Right ventricle myocardium superior (tissue), 1 donor: ENCODE measurements around the gene FOXP1. TPM values are rescaled to one million over a fixed set of nuclear protein-coding genes. Genes with fewer than 3 reads are reported as not detected.
A peak's percentile ranks its signal among the peaks of the same experiment; 100 is the strongest.

Experiments
- ATAC-seq: fragments of 200-7000 bp; cut with Tn5 transposase; one replicate; pipeline ENCODE4 v1.9.1; 2020; ENCODE audit warnings: mild to moderate bottlenecking; ENCODE audit not compliant: poor library complexity
- DNase-seq: peaks from one replicate; pipeline ENCODE4 v3.0.0-alpha.2; 2020
- intact Hi-C: fragments of 100-400 bp; cut with DNase I; formaldehyde crosslinking; loops from one replicate; pipeline ENCODE4 v1.11.2; 2022
- total RNA-seq: library from RNA; stranded (reverse); fragmentation: NEBNext Ultra II Directional; extraction: Animal tissue kit (Norgen Biotek cat#: 25700); gene quantifications from one replicate; pipeline ENCODE4 v1.2.1, GENCODE V29; 2021
- donor health status: DM: no; HTN: yes; CAD: no; lungs with severe emphysema.

The FOXP1 gene
- total RNA-seq, 1 donor from 2014 or later, result 36.3 TPM

- no peak for DNase-seq
- intact Hi-C loops, result no loop called here
- ATAC-seq, result no peak
These were observed 328.0 kb downstream of the FOXP1 start for GRCh38 chr3:71255498-71255897.

DNA sequence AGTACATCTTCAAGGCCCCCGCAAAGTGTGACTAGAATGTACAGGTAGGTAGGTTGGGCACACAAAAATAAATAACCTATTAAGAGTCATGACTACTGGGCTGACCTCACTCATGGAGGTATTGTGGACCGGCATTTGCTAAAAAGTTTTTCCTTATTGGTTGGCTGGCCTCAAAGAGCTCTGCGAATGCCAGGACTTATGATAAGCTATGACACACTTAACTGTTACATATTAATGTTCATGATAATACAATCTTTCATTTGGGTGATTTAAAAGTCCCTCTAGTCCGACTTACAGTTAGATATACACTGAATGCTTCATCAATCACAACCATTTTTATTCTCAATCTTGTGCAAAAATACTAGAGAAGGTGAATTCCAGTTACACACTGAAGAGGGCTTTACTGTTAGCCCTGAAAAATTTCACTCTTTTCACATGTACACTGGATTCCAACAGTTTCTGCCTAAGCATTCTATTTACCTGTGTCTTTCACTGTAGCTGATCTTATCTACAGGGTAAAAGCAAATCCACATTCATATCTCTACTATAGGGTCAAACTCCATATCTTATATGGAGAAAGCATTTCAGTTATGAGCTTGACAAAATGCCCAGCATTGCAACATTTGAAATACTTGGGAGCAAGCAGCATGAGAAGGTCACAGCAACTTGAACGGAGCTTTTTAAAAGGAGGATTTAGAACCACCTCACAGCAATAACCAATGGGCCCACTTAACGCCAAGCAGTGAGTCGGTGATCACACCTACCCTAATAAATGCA lies 329.1 kb downstream of the FOXP1 start:
- DNase-seq, result no peak
- ATAC-seq, result peak; percentile 74
- intact Hi-C loops, result no loop called here

- intact Hi-C loops, result no loop called here
These were observed 330.4 kb downstream of the FOXP1 start for GRCh38 chr3:71253169-71253568.

DNA sequence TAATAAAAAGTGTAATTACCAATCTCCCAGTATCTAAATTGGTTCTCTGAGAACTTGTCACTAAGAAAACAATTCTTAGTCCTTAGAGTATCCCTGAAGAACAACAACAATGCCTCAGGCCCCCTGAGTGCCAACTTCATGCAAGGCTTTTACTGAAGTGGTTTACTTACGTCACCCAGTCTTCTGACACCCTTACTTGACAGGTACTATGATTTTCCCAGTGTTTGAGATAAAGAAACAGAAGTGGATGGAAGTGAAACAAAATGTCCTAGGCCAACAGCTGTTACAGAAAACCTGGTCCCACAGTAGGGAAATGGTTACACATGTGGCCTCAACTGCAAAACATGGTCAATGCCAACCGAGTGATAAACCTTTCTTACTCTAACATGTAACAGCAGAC lies 331.1 kb downstream of the FOXP1 start:
- no peak for DNase-seq
- intact Hi-C loops, result no loop called here
- ATAC-seq, result peak; percentile 64

More at GRCh38 chr3:71253169-71253568, 330.4 kb downstream of the FOXP1 start:
- DNase-seq, result no peak
- ATAC-seq, result no peak

GRCh38 chr3:71251156-71251775 lies 332.3 kb downstream of the FOXP1 start:
- DNase-seq (no peak), ATAC-seq (no peak)
- intact Hi-C loops, result no loop called here

DNA sequence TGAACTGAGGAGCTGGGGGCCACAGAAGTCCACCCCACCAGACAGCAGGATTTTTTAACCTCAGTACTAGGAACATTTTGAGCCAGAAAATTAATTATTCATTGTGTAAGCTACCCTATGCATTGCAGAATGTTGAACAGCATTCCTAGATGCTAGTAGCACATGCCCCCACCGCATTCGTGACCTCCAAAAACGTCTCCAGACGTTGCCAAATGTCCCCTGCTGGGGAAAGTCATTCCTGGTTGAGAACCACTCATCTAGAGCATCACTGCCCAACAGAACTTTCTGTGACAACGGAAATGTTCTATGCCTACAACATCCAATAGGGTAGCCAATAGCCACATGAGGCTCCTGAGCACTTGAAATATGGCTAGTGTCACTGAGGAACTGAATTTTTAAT lies 333.5 kb downstream of the FOXP1 start:
- DNase-seq, result no peak
- ATAC-seq, result no peak
- intact Hi-C loops, result no loop called here

GRCh38 chr3:71247958-71248335 lies 335.6 kb downstream of the FOXP1 start:
- intact Hi-C loops, result loop anchor here (10.0 kb wide), 2 partner anchors 183 to 337 kb away; partner anchors contain the start of gene FOXP1
- ATAC-seq (no peak), DNase-seq (no peak)

DNA sequence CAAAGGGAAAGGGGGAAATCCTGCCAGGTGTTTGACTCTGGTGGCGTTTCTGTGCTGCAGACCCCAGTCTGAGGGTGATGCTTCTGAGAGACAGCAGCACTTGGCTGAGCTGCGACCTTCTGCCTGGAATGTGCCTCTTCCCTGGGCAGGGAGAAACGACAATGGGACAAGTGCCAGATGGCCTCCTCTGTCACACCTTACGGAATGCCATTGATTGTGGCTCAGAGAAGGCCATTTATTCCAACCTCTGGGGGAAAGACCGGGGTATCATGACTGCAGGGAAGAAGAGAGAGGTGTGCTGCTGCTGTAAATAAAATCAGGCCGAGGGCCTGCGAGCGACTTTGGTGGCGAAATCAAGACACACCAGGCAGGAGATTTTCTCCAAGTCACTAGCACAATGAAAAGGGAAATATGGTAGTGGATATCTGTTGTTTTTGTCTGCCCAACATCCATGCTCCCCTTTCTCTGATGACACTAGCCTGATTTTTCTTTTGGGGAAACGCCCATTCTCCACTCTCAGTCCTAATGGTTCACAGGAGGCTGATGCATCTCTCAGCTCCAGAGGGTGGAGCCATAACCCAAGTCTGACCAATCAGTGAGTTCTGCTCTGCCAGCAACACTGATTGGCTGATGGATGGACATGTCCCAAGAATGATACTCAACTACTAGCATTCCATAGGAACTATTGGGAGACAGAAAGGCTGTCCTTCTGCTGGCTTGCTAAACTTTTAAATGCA lies 336.1 kb downstream of the FOXP1 start:
- intact Hi-C loops, result loop anchor here (10.0 kb wide), 2 partner anchors 183 to 337 kb away; partner anchors contain the start of gene FOXP1
- ATAC-seq, result peak; percentile 16
- no peak for DNase-seq

GRCh38 chr3:71245971-71246880 lies 337.3 kb downstream of the FOXP1 start:
- peak; percentile 43 for ATAC-seq
- intact Hi-C loops, result loop anchor here (10.0 kb wide), 2 partner anchors 181 to 339 kb away; partner anchors contain the start of gene FOXP1

GRCh38 chr3:71244826-71245488 lies 338.6 kb downstream of the FOXP1 start:
- intact Hi-C loops, result loop anchor here (10.0 kb wide), 2 partner anchors 180 to 340 kb away; partner anchors contain the start of gene FOXP1
- ATAC-seq, result peak; percentile 54

More at GRCh38 chr3:71245971-71246880, 337.3 kb downstream of the FOXP1 start:
- DNase-seq, result no peak

GRCh38 chr3:71244153-71244825 lies 339.2 kb downstream of the FOXP1 start:
- intact Hi-C loops, result loop anchor here (10.0 kb wide), 2 partner anchors 179 to 341 kb away; partner anchors contain the start of gene FOXP1
- peak; percentile 84 for ATAC-seq
- DNase-seq, result no peak

More at GRCh38 chr3:71244826-71245488, 338.6 kb downstream of the FOXP1 start:
- no peak for DNase-seq

DNA sequence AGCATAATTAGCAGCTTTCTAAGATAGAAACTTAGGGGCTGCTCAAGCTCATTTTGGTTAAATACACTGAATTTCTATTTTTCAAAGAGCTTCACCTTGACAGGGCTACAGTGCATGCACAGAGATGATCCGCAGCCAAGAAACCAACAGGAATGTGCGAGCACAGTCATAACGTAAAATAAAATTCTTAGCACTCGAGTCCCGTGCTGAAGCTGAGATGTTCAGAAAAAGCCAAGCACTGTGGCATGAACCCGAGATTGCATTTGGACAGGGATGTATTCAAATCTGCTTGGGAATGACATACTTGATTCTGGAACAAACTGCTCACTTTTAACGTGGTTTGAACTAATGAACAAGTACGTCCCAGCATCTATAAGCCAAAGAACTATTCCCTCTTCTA lies 340.3 kb downstream of the FOXP1 start:
- ATAC-seq (peak; percentile 34), DNase-seq (no peak)
- intact Hi-C loops, result loop anchor here (10.0 kb wide), 2 partner anchors 178 to 342 kb away; partner anchors contain the start of gene FOXP1

DNA sequence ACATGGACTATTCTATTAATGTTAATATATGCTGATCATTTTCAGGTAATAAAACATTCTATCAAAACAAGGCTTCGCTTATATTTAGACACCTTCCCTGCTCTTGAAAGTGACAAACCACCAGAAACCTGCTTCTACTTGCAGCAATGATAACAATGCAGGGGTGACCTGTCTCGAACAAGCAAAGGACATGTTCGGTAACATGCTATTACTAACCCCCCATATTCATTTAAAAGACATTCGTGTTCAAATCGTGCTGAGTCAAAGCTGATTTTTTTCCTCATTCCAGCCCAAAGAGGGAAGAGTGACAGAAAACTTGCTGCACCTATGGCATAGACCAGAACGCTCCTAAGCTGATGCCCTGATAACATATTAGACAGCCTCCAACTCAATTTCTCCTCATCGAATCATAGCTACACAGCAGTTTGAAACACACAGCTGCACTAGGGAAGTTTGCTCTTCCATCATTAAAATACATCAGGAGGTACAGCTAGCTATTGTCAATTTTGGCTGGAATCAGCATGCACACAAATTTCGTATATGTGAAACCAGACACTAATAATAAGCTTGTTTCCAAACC lies 341.5 kb downstream of the FOXP1 start:
- intact Hi-C loops, result loop anchor here (10.0 kb wide), 2 partner anchors 177 to 343 kb away; partner anchors contain the start of gene FOXP1
- ATAC-seq, result no peak
- no peak for DNase-seq

DNA sequence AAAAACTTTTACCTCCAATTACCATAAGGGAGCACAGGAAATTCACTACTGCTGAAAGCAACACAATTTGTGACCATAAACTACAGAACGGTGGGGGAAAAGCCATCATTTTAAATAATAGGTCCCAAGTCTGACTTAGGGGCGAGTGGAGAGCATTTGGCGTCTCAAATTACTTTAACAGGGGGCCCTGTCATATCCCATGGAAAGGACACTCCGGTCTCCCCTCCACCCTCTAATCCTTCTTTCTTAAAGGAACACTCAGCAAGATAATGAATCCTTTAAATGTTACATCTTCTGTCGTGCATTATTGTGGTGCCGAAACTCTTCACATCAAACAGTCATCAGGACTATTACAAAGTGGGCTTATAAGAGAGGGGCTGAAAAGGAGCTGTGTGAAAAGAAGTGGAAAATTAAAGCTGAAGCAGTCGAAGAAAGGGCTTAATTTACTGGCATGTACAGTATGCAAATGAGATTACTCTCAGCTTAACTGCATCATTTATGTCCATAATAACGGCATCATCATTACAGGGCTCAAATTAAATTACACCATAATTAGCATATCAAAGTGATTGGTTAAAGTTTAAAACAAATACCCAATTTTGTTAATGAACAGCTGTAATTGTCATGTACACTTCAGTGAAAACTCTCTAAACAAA lies 342.2 kb downstream of the FOXP1 start:
- ATAC-seq, result no peak
- DNase-seq, result no peak

GRCh38 chr3:71240034-71240433 lies 343.5 kb downstream of the FOXP1 start:
- intact Hi-C loops, result loop anchor here (10.0 kb wide), 2 partner anchors 175 to 345 kb away; partner anchors contain the start of gene FOXP1
- DNase-seq (no peak), ATAC-seq (peak; percentile 21)

More for the DNA sequence above, 342.2 kb downstream of the FOXP1 start:
- intact Hi-C loops, result loop anchor here (10.0 kb wide), 2 partner anchors 177 to 343 kb away; partner anchors contain the start of gene FOXP1

GRCh38 chr3:71238355-71238757 lies 345.2 kb downstream of the FOXP1 start:
- intact Hi-C loops, result no loop called here
- no peak for ATAC-seq
- DNase-seq, result no peak
